PC-9 (cell line): ENCODE measurements around the gene ARMC6. TPM values are rescaled to one million over a fixed set of nuclear protein-coding genes. Genes with fewer than 3 reads are reported as not detected.
"Not testable (repeated sequence)": the region's sequence is repeated elsewhere in the genome, so short reads cannot be mapped to it uniquely, and the experiment has no call there.

Experiments
- BruUV-seq: library from RNA; stranded (reverse); fragments of 400-500 nt; replicated peaks from 2 replicates; lab custom pipeline; 2021; lab: Mats Ljungman, UMichigan
- CTCF ChIA-PET: fragments of 300-600 bp; sonication (Branson Sonifier 250); formaldehyde crosslinking; loops from one replicate; lab custom pipeline; 2022; ENCODE audit warnings: antibody characterized with exemption; lab: Charles Lee
- POLR2A ChIA-PET: fragments of 300-600 bp; sonication (Branson Sonifier 250); formaldehyde crosslinking; loops from one replicate; lab custom pipeline; 2022; ENCODE audit warnings: antibody characterized with exemption; ENCODE audit not compliant: unreplicated experiment; lab: Charles Lee
- DNase-seq, 2 experiments: peaks; one replicate each; pipeline versions ENCODE4 v3.0.0 to v3.0.0-alpha.2; 2015 to 2022; ENCODE audit warnings: mixed read lengths in 1 of 2
- H2AFZ ChIP-seq: fragments of 200-600 bp; sonication (generic); 2 replicates; pipeline ENCODE4 v1.8.1; 2017; ENCODE audit warnings: antibody characterized with exemption
- H3F3A ChIP-seq: fragments of 200-600 bp; sonication (generic); 2 replicates; pipeline ENCODE4 v1.8.1; 2017; ENCODE audit warnings: antibody characterized with exemption, mild to moderate bottlenecking, low read depth; ENCODE audit not compliant: insufficient read depth
- H3K27ac ChIP-seq: fragments of 200-600 bp; sonication (generic); 2 replicates; pipeline ENCODE4 v1.6.1; 2016; ENCODE audit warnings: mixed run types
- H3K27me3 ChIP-seq: fragments of 200-600 bp; sonication (generic); 2 replicates; pipeline ENCODE4 v1.6.1; 2016; ENCODE audit warnings: low read depth, mixed run types; ENCODE audit not compliant: insufficient read depth
- H3K36me3 ChIP-seq: fragments of 200-600 bp; sonication (generic); 2 replicates; pipeline ENCODE4 v1.6.1; 2016; ENCODE audit warnings: low read depth, mixed run types
- H3K4me1 ChIP-seq: fragments of 200-600 bp; sonication (generic); replicated peaks from 2 replicates; pipeline ENCODE4 v1.6.1; 2016; ENCODE audit warnings: mixed run types; ENCODE audit not compliant: insufficient read depth
- H3K4me2 ChIP-seq: fragments of 200-600 bp; sonication (generic); 2 replicates; pipeline ENCODE4 v1.6.1; 2017; ENCODE audit warnings: mixed run types
- H3K4me3 ChIP-seq: fragments of 200-600 bp; sonication (generic); 2 replicates; pipeline ENCODE4 v1.6.1; 2016; ENCODE audit warnings: mixed run types
- H3K79me2 ChIP-seq: fragments of 200-600 bp; sonication (generic); 2 replicates; pipeline ENCODE4 v1.6.1; 2017; ENCODE audit warnings: low read depth, mixed run types
- H3K9me2 ChIP-seq: fragments of 200-600 bp; sonication (generic); 2 replicates; pipeline ENCODE4 v1.8.1; 2017; ENCODE audit warnings: mild to moderate bottlenecking; ENCODE audit not compliant: insufficient read depth
- H3K9me3 ChIP-seq: fragments of 200-600 bp; sonication (generic); 2 replicates; pipeline ENCODE4 v1.8.1; 2016; ENCODE audit warnings: low read depth; ENCODE audit not compliant: insufficient read depth
- H4K20me1 ChIP-seq: fragments of 200-600 bp; sonication (generic); 2 replicates; pipeline ENCODE4 v1.8.1; 2017; ENCODE audit not compliant: insufficient read depth
- EZH2 ChIP-seq: fragments of 200-600 bp; sonication (generic); IDR thresholded peaks from 2 replicates; pipeline ENCODE4 v1.8.0; 2017; ENCODE audit warnings: antibody characterized with exemption, low read depth
- intact Hi-C: fragments of 100-400 bp; cut with micrococcal nuclease; formaldehyde crosslinking; loops from one replicate; pipeline ENCODE4 v1.10.0; 2022; ENCODE audit not compliant: unreplicated experiment
- total RNA-seq: library from RNA; stranded (reverse); gene quantifications from 2 replicates; pipeline ENCODE4 v1.2.3, GENCODE V29; 2021
- TF ChIP-seq, protein P1 (sequence below): fragments of 200-600 bp; sonication (generic); conservative IDR thresholded peaks from 2 replicates; pipeline ENCODE4 v1.6.1; 2017; ENCODE audit warnings: mixed run types, antibody characterized with exemption, mild to moderate bottlenecking, moderate library complexity

The ARMC6 gene
- total RNA-seq, 1 experiment from 2014 or later: 28.8 TPM

- CTCF ChIA-PET: no interaction called here
- POLR2A ChIA-PET: no interaction called here
- intact Hi-C loops: no loop called here
- DNase-seq: no peak
- no peaks in the 10 kb centered on the region for H3K27me3 ChIP-seq
- H3K79me2 ChIP-seq: peaks cover 32% of the 10 kb centered on the region
- H3K4me3 ChIP-seq: no peak overlapping the region
- H2AFZ ChIP-seq: no peak overlapping the region
- no peak for TF ChIP-seq EZH2
- TF ChIP-seq, protein P1, sequence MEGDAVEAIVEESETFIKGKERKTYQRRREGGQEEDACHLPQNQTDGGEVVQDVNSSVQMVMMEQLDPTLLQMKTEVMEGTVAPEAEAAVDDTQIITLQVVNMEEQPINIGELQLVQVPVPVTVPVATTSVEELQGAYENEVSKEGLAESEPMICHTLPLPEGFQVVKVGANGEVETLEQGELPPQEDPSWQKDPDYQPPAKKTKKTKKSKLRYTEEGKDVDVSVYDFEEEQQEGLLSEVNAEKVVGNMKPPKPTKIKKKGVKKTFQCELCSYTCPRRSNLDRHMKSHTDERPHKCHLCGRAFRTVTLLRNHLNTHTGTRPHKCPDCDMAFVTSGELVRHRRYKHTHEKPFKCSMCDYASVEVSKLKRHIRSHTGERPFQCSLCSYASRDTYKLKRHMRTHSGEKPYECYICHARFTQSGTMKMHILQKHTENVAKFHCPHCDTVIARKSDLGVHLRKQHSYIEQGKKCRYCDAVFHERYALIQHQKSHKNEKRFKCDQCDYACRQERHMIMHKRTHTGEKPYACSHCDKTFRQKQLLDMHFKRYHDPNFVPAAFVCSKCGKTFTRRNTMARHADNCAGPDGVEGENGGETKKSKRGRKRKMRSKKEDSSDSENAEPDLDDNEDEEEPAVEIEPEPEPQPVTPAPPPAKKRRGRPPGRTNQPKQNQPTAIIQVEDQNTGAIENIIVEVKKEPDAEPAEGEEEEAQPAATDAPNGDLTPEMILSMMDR: no peak
- peaks cover 29% of the 10 kb centered on the region for H3K36me3 ChIP-seq
- H3K27ac ChIP-seq: no peak overlapping the region
- H3K4me2 ChIP-seq: no peak overlapping the region
- H3K9me3 ChIP-seq: no peaks in the 10 kb centered on the region
- BruUV-seq: no TSS peak
- H3K9me2 ChIP-seq: no peaks in the 10 kb centered on the region
- peaks cover 47% of the 10 kb centered on the region for H4K20me1 ChIP-seq
- peaks cover 14% of the 10 kb centered on the region; the same call in 1 of the 2 replicates for H3F3A ChIP-seq
- H3K4me1 ChIP-seq: no peaks in the 10 kb centered on the region
Measured at GRCh38 chr19:19022380-19022961, 10.9 kb upstream of the ARMC6 start.

- H3K27me3 ChIP-seq, POLR2A ChIA-PET, CTCF ChIA-PET, H2AFZ ChIP-seq, H3K9me2 ChIP-seq, DNase-seq, H3K4me3 ChIP-seq, H3K9me3 ChIP-seq, H3K27ac ChIP-seq, BruUV-seq, H3K4me1 ChIP-seq, H3K4me2 ChIP-seq, intact Hi-C loops: not testable (repeated sequence)
- Histone ChIP-seq H4K20me1 (peaks cover 50% of the 10 kb centered on the region), H3K79me2 (peaks cover 32% of the 10 kb centered on the region), H3K36me3 (peaks cover 29% of the 10 kb centered on the region), H3F3A (peaks cover 14% of the 10 kb centered on the region; the same call in 1 of the 2 replicates)
Measured at GRCh38 chr19:19023376-19023775, 10.0 kb upstream of the ARMC6 start.

DNA sequence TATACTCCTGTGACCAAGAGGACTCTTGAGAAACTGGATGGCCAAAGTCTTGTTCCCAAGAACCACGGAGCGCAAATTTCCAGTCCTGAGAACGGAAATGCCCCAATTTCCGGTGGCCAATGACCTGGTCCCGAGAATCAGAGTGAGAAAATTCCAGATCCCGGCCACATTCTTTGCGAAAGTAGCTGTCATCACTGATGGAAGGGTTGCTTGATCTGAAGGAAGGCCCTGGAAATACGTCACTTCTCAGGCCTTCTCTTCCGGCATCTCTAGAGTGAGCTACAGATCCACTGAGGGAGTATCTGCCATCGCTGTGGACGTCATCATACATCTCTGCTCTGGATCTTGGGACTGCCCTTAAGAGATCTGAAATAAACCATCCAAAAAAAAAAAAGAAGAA is 7.5 kb upstream of the ARMC6 start:
- CTCF ChIA-PET: no interaction called here
- intact Hi-C loops: no loop called here
- Histone ChIP-seq H3K79me2 (peaks cover 31% of the 10 kb centered on the region), H3F3A (peaks cover 14% of the 10 kb centered on the region; the same call in 1 of the 2 replicates), H3K4me3 (no peak overlapping the region), H3K27ac (no peak overlapping the region), H2AFZ (no peak overlapping the region), H3K4me2 (no peak overlapping the region), H4K20me1 (peaks cover 42% of the 10 kb centered on the region), H3K4me1 (no peaks in the 10 kb centered on the region), H3K9me3 (no peaks in the 10 kb centered on the region), H3K27me3 (no peaks in the 10 kb centered on the region), H3K9me2 (no peaks in the 10 kb centered on the region), H3K36me3 (peaks cover 23% of the 10 kb centered on the region)
- POLR2A ChIA-PET: no interaction called here
- TF ChIP-seq EZH2: no peak
- TF ChIP-seq, protein P1: no peak
- no TSS peak for BruUV-seq
- DNase-seq: no peak
